Measurements from ENCODE around the gene KRTAP10-5.

The KRTAP10-5 gene

DNA sequence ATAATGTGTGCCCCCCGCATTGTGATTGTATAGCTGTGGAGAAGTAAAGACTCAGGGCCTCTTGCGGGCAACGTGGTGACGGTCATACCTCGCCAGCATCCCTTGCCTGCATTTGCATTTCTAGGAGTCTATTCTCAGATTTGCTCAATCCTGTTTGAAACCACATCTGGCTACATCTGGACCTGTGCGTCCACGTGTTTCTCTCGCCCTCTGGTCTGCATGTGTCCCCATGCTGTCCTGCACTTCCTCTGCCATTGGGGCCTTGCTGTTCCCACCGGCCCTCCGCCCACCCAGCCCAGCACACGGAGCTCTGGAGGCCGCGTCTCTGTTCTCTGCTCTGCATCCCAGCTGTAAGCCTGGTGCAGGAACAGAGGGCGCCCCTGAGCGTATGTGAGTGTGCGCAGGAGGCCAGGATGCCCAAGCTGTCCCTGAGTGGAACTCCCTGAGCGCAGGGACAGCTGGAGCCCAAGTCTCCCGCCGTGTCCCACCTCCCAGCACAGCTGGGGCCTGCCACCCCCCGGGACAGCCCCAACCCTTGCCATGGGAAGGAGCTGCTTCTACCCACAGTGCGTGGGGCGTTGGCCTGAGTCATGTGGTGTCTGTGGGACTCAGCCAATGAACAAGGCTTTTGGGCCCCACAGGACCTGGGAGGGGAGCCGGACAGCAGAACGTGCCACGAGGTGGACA lies 30.7 kb downstream of the KRTAP10-5 start:
- DNase-seq (ENCODE audit: low read depth) = no peak

DNA sequence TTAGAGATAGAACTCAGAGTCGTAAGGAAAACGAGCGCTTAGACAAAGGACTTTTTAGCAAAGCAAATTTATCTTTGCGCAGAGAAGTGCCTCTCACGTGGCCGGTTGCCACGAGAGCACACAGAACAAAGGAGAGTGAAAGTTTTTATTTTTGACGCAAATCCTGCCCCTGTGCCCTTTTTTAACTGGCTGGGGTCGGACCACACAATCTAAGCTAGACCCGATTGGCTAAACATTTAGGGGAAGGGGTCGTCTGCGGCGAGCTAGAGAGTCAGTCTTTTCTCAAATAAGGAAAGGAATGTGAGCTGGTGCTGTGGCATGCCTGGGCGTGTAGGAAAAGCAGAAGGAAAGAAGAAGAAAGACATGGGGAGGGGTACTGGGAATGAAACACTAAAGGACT lies 31.5 kb downstream of the KRTAP10-5 start:
- DNase-seq (ENCODE audit: low read depth) = no peak

DNA sequence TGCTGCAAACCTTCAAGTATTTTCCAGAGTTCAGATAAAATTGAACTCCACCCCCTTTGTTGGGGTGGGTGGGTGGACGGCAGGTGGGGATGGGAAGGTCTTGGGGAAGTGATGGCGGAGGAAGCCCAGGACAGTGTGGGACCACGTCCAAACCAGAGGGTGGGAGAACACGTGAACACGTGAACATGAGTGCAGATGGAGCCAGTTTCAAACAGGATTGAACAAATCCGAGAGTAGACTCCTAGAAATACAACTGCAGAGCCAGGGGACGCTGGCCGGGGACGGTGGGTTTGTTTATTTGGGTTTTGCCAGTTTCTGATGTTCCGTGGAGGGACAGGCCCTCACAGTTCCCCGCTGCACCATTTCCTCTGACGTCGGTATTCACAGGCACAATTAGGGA lies 32.0 kb downstream of the KRTAP10-5 start:
- no peak for DNase-seq (ENCODE audit: low read depth)

DNA sequence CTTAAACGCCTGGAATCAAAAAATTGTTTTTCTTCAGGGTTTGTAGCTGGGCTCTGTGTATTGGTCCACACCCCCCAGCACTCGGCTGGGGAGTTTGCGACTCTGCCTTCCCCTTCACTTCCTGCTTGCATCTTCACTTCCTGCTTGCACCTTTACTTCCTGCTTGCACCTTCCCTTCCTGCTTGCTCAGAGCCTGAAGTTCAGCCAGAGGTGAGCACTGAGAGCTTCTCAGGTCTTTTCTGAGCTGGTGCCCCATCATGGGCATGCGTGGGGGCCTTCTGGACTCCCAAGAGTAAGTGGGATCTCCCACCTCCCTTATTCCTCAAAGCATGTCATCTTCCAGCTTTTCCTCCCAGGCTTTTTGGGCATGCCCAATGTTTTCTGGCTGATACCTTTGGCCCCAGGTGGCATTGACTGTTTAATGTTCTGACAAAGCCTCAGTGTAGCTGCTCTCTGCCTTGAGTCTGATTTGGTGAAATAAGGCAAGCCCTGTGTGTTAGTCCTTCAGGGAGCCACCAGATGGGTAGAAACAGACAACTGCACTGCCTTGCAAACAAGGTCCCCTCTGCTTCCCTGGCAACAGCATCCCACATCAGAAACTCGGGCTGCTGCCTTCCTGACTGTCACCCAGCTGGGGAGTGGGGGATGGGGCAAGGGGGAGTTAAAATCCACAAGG lies 32.6 kb downstream of the KRTAP10-5 start:
- no peak for DNase-seq (ENCODE audit: low read depth)

DNA sequence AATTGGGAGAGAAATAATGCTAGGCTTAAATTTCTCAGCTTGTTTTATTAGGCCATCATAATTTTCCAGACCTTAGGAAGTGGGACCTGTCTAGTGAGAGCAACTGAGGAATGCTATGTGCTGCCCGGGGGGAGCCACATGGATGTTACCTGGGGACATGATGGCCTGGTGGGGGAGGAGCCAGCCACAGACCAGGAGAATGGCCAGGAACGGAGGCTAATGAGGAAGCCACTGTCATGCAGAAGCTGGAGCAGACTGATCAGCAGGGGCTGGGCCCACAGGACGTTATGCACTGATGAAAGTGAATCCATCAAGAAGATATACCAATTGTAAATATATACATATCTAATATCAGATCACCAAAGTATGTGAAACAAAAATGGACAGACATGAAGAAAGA lies 35.8 kb downstream of the KRTAP10-5 start:
- no peak for DNase-seq (ENCODE audit: low read depth)

DNA sequence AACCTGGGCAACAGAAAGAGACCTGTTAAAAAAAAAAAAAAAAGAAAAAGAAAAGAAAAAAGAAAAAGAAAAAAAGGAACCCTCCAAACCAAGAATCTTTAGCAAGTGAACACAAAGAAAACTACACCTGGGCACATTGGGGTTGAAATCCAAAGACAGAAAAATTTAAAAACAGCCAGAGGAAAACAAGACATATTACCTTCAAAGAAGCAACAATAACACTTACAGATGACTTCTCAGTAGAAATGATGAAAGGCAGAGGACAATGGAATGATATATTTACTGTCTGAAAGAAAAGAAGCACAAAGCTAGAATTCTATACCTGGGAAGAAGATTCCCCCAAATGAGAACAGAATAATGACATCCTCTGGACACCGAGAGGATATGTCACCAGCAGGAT lies 37.7 kb downstream of the KRTAP10-5 start:
- DNase-seq (ENCODE audit: low read depth) = no peak

DNA sequence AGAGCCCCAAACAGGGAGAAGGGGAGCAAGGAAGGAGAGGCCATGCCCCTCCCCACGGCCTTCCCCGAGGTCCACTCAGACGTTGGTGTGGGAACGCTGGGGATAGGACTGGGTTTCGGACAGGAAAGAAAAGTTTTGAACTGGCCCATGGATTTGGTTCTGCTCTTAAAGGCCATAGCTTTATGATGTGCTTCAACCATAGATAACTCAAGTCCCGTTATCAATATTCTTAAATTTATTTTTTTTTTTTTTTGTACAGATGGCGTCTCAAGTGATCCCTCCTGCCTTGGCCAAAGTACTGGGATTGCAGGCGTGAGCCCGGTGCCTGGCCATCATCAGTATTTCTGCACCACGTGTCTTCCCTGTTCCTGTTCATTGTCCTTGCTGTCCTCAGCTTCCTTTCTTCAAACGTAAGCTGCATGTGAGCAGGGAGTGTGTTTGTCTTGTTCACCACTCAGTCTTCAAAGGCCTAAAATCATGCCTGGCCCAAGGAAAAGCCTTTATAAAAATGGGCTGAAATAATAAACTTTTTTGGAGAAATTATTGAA lies 39.6 kb downstream of the KRTAP10-5 start:
- no peak for DNase-seq (ENCODE audit: low read depth)

DNA sequence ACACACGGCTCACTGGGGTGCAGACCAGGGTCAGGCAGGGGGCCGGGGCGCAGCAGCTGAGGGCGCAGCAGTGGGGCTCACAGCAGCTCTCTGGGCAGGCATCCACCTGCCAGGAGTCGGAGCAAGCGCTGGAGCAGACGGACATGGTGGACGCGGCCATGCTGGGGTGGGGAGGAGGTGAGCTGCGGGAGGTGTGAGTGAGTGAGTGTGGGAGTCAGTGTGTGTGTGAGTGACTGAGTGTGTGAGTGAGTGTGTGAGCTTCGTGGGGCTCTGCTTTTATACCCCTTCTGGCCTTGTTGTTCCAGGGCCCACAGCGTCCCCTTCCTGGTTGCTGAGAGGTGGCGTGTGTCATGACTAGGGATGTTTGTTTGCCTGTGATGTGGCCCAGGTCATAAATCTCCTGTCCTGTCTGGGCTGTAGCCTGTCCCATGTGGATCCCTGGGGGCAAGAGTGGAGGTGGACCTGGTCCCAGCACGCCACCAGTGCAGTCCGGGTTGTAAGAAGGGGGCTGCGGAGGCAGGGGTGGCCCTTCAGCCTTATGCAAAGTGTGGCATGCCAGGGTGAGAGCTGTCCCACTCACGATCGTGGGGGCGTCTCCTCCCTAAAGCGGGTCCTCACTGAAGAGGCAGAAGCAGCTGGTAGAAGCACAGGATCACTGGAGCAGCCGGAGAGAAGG lies 40.3 kb downstream of the KRTAP10-5 start, which contains the start of gene KRTAP10-1:
TSS of gene KRTAP10-1 (minus strand) at position 205 of the 676 bp plus-strand sequence. CDS start at position 160, 45 bp downstream.
- DNase-seq (ENCODE audit: low read depth) = no peak

DNA sequence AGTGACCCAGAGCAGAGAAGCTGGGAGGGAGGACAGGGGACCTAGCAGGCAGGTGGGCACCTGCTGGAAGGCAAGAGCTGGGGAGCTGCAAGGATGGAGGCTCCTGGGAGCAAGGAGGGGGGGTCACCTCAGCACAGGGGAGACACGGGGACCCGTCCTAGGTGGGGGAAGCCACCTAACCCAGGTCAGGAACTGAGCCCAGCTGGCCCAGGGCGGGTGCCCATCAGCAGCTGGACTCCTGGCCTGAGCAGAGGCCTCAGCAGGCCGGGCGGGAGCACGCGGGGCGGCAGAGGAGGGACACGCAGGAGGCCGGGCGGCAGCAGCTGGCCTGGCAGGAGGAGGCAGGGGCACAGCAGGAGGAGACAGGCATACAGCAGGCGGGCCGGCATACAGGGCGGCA lies 41.4 kb downstream of the KRTAP10-5 start:
- no peak for DNase-seq (ENCODE audit: low read depth)

DNA sequence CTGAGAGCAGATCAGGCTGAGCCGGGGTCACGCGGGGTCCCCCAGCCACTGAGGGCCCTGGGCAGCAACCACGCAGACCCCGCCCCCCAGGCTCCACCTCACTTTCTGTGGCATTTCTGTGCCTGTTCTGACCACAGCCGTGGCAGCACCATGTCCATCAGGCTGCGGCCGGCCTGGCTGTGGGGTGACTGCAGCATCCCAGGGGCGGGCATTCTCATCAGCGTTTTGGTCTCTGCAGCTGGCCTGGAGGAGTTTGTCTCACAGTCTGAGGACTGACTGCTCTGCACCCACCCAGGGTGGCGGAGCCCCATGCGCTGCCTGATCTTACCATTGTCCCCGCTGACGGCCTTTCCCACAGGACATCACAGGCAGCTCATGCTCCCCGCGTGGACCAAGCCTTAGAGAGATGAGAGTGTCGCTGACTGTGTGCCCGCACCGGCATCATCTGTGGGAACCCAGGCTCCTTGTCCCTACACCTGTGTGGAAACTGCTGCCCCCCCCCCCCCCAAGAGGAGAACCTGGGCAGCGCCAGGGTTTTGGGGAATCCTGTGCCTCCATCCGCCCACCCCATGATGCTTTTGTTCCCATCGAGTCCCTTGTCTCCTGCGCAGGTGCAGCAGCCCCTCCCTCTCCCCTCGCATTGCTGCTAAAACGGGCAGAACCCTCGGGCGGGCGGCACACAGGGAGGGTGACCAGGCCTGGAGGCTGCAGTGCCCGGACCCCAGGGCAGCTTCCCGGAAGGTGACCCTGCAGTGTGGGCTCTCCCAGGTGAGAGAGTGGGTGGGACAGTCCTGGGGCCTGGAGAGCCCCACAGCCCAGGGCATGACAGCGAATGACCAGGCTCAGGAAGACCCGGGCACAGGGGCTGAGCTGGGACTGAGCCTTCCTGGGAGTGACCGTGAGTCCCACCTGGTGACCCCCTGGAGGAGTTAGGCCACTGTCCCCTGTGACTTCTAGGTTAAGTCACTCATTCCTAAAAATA lies 42.2 kb downstream of the KRTAP10-5 start:
- DNase-seq (ENCODE audit: low read depth) = no peak

DNA sequence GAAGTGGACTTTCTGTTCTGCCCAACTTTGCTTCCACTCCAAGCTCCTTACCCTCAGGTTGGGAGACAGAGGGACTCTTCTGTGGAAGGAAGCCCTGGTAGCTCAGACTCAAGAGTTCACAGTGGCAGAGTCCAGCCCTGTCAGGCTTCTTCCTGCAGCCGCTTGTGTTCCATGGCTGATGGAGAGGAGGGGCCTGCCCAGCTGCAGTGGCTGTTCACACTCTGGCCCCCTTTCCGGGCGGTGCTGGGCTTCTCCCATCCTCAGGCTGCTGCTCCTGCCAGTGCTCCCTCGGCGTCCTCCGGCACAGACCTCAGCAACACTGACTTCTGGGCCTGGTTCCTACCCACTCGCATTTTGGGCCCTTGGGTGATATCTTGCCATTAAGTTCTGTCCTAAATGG lies 44.4 kb downstream of the KRTAP10-5 start:
- no peak for DNase-seq (ENCODE audit: low read depth)

DNA sequence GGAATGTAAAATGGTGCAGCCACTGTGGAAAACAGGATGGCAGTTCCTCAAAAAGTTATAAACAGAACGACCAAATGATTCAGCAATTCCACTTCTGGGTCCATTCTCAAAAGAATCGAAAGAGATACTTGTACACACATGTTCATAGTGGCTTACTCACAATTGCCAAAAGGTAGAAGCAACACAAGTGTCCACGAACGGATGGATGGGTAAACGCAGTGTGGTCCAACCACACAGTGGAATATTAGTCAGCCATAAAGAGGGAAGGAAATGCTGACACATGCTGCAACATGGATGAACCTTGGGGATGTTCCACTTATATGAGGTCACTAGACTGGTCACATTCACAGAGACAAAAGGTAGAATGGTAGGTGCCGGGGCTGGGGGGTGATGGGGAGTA lies 45.7 kb downstream of the KRTAP10-5 start:
- DNase-seq (ENCODE audit: low read depth) = no peak

DNA sequence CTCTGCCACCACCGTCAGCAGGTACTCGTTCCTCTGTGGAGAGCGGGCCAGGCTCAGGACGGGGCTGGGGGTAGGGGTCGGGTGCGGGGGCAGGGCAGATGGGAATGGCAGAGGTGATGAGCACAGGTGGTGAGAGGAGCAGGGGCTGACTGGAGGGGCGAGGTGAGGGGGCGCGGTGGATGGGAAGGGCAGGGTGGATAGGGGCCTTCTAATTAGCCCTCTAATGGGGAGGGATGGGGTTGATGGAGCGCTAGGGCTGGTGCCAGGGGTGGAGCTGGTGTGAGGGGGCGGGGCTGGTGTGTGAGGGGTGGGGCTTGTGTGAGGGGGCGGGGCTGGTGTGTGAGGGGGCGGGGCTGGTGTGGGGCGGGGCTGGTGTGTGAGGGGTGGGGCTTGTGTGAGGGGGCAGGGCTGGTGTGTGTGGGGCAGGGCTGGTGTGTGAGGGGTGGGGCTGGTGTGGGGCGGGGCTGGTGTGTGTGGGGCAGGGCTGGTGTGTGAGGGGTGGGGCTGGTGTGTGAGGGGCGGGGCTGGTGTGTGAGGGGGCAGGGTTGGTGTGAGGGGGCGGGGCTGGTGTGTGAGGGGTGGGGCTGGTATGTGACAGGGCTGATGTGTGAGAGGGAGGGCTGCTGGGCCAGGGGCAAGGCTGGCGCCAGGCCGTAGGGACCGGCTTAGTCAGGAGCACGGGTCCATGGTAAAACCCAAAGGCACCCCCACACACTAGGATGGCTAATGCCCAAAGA lies 46.3 kb downstream of the KRTAP10-5 start:
- no peak for DNase-seq (ENCODE audit: low read depth)

DNA sequence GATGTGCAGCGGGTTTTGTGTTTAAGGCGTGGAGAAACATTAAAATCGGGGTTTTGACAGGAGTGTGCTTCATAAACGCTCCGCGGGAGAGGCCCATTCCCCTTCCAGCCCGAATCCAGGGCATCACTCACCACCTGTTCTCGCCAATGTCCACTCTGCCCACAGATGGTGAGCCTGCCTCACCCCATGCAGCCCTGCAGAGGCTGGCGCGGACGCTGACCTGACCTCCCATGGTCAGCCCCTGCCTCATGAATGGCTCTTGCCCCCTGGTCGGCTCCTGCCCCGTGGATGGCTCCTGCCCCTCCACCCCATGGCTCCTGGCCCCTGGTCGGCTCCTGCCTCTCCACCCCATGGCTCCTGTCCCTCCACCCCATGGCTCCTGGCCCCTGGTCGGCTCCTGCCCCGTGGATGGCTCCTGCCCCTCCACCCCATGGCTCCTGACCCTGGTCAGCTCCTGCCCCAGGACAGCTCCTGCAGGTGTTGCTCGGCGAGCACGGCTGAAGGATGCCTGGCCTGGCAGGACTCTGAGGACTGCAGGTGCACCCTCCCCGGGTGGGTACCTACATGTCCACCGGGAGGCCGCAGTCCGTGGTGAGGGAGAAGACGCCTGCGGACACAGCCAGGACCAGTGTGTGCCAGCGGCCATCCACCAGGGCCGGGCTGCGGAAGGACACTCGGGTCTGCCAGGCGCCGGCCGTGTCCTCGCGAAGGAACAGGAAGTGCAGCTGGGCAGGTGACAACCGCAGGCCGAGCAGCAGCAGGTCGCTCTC lies 47.1 kb downstream of the KRTAP10-5 start:
- no peak for DNase-seq (ENCODE audit: low read depth)

DNA sequence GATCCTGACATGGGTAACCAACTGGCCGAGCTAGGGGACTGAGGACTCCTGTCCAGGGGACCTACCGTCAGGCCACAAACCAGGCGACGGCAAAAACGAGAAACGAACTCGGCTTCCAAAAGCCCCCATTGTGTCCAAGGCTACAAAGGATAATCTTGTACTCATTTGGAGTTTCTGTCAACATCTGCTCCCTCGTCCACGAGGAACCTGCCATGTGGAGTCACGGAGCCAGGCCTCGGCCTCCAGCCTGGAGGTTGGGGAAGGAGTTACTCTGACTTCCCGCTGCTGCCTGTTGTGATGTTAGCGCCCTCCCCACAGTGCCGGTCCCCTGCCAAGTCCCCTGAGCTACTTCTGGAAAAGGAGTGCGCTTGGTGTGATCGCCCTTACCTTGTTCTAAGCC lies 47.7 kb downstream of the KRTAP10-5 start:
- DNase-seq (ENCODE audit: low read depth) = no peak

DNA sequence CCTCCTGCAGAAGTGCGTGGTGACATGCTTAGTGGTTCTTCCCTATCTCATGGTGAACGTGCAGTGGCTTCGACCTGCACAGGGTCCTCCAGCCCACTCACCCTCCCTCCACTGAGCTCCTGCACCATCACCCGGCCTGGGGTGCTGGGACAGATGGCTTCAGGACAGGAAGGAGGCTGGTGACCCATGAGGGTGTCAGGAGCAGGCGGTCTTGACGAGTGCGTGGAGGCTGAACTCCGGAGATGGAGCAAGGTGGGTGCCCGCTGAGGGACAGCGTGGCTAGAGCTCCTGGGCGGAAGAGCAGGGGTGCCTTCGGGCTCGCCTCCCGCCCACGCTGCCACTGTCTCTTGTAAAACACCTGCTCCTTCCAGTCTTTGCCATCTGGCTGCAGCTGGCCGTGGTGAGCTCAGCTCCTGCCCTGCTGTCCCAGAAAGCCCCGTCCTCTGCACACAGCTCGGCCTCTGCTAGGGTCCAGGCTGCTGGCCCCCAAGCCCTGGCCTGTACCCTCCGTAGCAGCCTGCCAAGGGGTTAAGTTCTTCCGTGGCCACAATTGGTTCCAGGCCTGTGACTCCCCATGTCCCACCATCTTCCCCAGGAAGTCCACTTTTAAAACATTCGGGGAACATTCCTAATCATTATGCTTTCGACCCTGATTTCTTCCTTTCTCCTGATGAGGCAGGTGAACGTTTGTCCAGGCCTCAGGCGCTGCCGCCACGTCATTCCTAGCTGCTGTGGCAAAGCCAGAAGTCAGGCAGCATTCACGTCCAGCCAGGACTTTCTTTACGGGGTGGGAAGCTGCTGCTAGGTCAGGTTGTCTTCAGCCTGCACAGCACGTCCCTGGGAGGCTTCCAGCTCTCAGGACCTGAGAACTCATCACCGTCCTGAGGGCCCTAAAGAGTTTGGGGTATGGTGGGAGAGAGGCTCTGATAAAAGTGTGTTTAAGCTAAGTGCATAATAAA lies 48.5 kb downstream of the KRTAP10-5 start:
- no peak for DNase-seq (ENCODE audit: low read depth)

DNA sequence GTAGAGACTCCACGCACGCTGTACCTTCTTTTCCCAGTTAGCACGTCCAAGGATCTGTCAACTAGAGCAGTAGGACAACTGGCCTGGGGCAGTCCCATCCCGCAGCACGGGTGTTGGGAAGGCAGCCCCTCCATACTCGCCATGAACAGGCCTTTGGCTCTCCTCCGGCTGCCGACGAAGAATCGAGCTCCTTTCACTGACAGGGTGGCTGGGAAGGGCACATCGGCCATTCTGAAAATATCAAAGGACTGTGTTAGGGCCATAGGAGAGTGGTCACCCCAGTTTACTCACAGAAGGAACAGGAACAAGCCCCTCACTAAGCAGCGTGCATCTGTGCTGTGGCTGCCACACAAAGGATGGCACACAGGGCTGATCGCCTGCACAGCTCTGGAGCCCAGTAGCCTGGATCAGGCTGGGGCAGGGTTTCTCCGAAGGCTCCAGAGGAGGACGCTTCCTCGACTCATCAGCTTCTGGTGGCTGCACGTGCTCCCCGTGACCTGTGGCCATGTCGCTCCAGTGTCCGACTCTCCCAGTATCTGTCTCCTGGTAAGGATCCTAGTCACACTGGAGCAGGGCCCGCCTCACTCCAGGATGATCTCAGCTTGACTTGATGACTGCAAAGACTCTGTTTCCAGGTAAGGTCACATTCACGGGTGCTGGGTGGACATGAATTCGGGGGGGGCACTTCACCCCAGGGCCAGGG lies 49.4 kb downstream of the KRTAP10-5 start:
- DNase-seq (ENCODE audit: low read depth) = no peak

DNA sequence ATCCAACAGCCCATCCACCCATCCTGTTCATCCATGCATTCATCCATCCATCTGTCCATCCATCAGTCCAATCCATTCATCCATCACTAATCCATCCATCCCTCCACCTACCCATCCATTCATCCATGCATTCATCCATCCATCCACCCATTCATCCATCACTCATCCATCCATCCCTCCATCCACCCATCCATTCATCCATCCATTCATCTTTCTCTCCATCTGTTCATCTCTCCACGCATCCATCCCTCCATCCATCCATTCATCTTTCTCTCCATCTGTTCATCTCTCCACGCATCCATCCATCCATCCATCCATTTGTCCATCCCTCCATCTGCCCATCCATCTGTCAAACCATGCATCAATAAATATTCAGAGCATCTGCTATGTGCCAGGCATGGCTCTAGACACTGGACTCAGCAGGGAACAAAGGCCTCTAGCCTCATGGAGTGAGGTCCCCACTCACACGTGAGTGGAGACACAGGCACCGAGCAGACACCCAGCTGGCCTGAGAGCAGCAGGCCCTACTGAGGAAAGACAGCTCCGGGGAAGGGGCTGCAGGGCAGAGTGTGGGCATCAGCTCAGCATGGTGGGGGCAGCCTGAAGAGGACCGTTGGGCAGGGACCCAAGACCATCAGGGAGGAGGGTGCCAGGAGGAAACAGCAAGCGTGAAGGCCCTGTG lies 50.0 kb downstream of the KRTAP10-5 start:
- DNase-seq (ENCODE audit: low read depth) = no peak
